C4-2B (cell line): ENCODE measurements around the gene SYPL1.

Experiments
- ZFX ChIP-seq: fragments of 450-650 bp; IDR thresholded peaks from 2 replicates; pipeline ENCODE4 v1.6.1; 2017
- TF ChIP-seq, protein P1 (sequence below): fragments of 450-650 bp; conservative IDR thresholded peaks from 2 replicates; pipeline ENCODE4 v1.5.1; 2017; ENCODE audit warnings: mild to moderate bottlenecking

DNA sequence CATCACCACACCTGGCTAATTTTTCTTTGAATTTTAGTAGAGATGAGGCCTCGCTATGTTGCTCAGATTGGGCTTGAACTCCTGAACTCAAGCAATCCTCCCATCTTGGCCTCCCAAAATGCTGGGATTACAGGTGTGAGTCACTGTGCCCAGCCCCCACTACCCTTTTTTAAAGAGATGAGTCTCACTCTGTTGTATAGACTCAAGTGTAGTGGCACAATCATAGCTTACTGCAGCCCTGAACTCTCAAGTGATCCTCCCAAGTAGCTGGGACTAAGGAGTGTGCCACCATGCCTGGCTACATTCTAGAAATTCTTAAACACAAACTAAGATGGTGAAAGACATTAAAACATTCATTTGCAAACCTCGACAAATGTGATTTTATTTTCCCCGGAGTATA is 12.6 kb downstream of the SYPL1 start:
- TF ChIP-seq, protein P1, sequence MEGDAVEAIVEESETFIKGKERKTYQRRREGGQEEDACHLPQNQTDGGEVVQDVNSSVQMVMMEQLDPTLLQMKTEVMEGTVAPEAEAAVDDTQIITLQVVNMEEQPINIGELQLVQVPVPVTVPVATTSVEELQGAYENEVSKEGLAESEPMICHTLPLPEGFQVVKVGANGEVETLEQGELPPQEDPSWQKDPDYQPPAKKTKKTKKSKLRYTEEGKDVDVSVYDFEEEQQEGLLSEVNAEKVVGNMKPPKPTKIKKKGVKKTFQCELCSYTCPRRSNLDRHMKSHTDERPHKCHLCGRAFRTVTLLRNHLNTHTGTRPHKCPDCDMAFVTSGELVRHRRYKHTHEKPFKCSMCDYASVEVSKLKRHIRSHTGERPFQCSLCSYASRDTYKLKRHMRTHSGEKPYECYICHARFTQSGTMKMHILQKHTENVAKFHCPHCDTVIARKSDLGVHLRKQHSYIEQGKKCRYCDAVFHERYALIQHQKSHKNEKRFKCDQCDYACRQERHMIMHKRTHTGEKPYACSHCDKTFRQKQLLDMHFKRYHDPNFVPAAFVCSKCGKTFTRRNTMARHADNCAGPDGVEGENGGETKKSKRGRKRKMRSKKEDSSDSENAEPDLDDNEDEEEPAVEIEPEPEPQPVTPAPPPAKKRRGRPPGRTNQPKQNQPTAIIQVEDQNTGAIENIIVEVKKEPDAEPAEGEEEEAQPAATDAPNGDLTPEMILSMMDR = no peak
- no peak for TF ChIP-seq ZFX
